ENCODE results near the gene MLLT3.

The MLLT3 gene

DNA sequence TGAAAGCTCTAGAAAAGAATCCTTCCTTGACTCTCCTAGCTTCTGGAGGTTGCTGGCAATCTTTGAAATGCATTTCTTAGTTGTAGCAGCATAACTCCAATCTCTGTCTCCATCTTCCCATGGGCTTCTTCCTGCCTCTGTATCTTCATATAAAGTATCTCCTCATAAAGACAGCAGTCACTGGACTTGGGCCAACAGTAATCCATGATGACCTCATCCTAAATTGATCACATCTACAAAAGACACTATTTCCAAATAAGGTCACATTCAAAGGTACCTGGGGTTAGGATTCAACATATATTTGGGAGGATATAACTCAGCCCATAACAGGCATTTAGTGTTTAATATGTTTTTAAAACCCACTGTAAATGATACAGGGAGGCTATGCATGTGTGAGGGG, 123.3 kb downstream of the MLLT3 start:
- Histone ChIP-seq H3K4me2 (ENCODE audit: low read depth, low read length, poor library complexity, severe bottlenecking) (no peak overlapping the region), H4K20me1 (ENCODE audit: low read depth, low read length) (peaks cover 3% of the 10 kb centered on the region; the same call in 1 of the 2 replicates), H3K9me2 (replicated peaks; ENCODE audit: insufficient read depth, low read length) (no peaks in the 10 kb centered on the region), H3K9me3 (ENCODE audit: insufficient read depth, low read length) (no peaks in the 10 kb centered on the region), H3K27ac (ENCODE audit: low read depth, low read length) (no peak overlapping the region), H3K27me3 (ENCODE audit: low read length) (no peaks in the 10 kb centered on the region), H3K4me3 (ENCODE audit: insufficient read depth, low read length, poor library complexity, severe bottlenecking) (no peak overlapping the region), H3K79me2 (ENCODE audit: insufficient read depth, low read length) (no peaks in the 10 kb centered on the region), H3F3A (ENCODE audit: insufficient read depth) (no peaks in the 10 kb centered on the region), H3K36me3 (ENCODE audit: low read length) (no peaks in the 10 kb centered on the region), H2AFZ (ENCODE audit: low read depth, low read length, severe bottlenecking) (no peak overlapping the region), H3K9ac (ENCODE audit: low read length) (no peak overlapping the region)
- TF ChIP-seq EZH2phosphoT487 (conservative IDR thresholded peaks at IDR 0.05; ENCODE audit: low read length), result no peak
- TF ChIP-seq, protein P1, sequence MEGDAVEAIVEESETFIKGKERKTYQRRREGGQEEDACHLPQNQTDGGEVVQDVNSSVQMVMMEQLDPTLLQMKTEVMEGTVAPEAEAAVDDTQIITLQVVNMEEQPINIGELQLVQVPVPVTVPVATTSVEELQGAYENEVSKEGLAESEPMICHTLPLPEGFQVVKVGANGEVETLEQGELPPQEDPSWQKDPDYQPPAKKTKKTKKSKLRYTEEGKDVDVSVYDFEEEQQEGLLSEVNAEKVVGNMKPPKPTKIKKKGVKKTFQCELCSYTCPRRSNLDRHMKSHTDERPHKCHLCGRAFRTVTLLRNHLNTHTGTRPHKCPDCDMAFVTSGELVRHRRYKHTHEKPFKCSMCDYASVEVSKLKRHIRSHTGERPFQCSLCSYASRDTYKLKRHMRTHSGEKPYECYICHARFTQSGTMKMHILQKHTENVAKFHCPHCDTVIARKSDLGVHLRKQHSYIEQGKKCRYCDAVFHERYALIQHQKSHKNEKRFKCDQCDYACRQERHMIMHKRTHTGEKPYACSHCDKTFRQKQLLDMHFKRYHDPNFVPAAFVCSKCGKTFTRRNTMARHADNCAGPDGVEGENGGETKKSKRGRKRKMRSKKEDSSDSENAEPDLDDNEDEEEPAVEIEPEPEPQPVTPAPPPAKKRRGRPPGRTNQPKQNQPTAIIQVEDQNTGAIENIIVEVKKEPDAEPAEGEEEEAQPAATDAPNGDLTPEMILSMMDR (IDR thresholded peaks at IDR 0.05; ENCODE audit: insufficient read depth, low read length, poor library complexity, severe bottlenecking), result no peak

DNA sequence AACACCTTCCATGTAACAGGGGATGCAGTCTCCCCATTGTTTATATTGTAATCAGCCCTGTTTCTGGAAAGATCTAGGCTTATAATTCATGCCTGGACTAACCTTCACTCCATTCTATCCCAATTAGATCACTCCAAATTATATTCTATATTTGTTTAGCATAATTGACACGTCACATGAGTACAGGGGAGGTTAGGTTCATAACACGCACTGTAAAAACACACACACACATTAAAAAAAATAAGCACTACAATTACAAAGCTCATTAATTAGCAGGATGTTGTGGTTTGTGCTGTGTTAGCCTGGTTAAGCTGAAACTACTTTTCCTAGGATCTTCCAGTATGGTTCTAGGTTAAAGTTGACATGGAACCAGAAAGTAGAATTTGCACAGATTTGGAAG, 126.0 kb downstream of the MLLT3 start:
- Histone ChIP-seq H3K9me3 (ENCODE audit: insufficient read depth, low read length) (no peaks in the 10 kb centered on the region), H3K4me3 (ENCODE audit: insufficient read depth, low read length, poor library complexity, severe bottlenecking) (no peak overlapping the region), H3K9me2 (replicated peaks; ENCODE audit: insufficient read depth, low read length) (no peaks in the 10 kb centered on the region), H3K27ac (ENCODE audit: low read depth, low read length) (no peak overlapping the region), H3K36me3 (ENCODE audit: low read length) (no peaks in the 10 kb centered on the region), H3K9ac (ENCODE audit: low read length) (no peak overlapping the region), H3K4me2 (ENCODE audit: low read depth, low read length, poor library complexity, severe bottlenecking) (no peak overlapping the region), H3K27me3 (ENCODE audit: low read length) (no peaks in the 10 kb centered on the region), H3F3A (ENCODE audit: insufficient read depth) (no peaks in the 10 kb centered on the region), H3K79me2 (ENCODE audit: insufficient read depth, low read length) (no peaks in the 10 kb centered on the region), H4K20me1 (ENCODE audit: low read depth, low read length) (peaks cover 19% of the 10 kb centered on the region; the same call in 1 of the 2 replicates), H2AFZ (ENCODE audit: low read depth, low read length, severe bottlenecking) (no peak overlapping the region)
- no peak for TF ChIP-seq EZH2phosphoT487 (conservative IDR thresholded peaks at IDR 0.05; ENCODE audit: low read length)
- TF ChIP-seq, protein P1 (IDR thresholded peaks at IDR 0.05; ENCODE audit: insufficient read depth, low read length, poor library complexity, severe bottlenecking), result no peak

DNA sequence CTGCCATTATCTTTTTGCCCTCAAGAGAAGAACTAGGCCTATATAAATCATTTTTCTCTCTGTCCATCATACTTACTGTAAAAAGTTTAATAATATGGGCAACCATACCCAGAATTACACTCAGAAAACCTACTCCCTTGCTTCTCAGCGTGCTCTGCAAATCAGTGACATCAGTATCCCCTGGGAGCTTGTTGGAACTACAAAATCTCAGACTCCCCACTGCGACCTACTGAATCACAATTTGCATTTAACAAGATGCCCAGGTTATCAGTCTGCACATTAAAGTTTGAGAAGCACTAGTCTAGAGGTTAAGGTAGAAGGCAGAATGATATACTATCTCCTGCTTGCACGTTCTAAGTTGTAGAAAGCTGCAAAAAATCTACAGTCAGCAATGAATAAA, 127.2 kb downstream of the MLLT3 start:
- Histone ChIP-seq H4K20me1 (ENCODE audit: low read depth, low read length) (peaks cover 20% of the 10 kb centered on the region), H3K79me2 (ENCODE audit: insufficient read depth, low read length) (no peaks in the 10 kb centered on the region)

More for the DNA sequence above, 127.2 kb downstream of the MLLT3 start:
- no peaks in the 10 kb centered on the region for H3K9me2 ChIP-seq (replicated peaks; ENCODE audit: insufficient read depth, low read length)
- H2AFZ ChIP-seq (ENCODE audit: low read depth, low read length, severe bottlenecking), result no peak overlapping the region
- no peaks in the 10 kb centered on the region for H3K9me3 ChIP-seq (ENCODE audit: insufficient read depth, low read length)
- no peak overlapping the region for H3K27ac ChIP-seq (ENCODE audit: low read depth, low read length)
- H3K27me3 ChIP-seq (ENCODE audit: low read length), result no peaks in the 10 kb centered on the region
- TF ChIP-seq, protein P1 (IDR thresholded peaks at IDR 0.05; ENCODE audit: insufficient read depth, low read length, poor library complexity, severe bottlenecking), result no peak
- no peak for TF ChIP-seq EZH2phosphoT487 (conservative IDR thresholded peaks at IDR 0.05; ENCODE audit: low read length)
- no peaks in the 10 kb centered on the region for H3K36me3 ChIP-seq (ENCODE audit: low read length)
- H3K4me2 ChIP-seq (ENCODE audit: low read depth, low read length, poor library complexity, severe bottlenecking), result no peak overlapping the region
- no peak overlapping the region for H3K9ac ChIP-seq (ENCODE audit: low read length)
- no peak overlapping the region for H3K4me3 ChIP-seq (ENCODE audit: insufficient read depth, low read length, poor library complexity, severe bottlenecking)
- no peaks in the 10 kb centered on the region for H3F3A ChIP-seq (ENCODE audit: insufficient read depth)

Data from SU-DHL-6 (cell line).